ENCODE results near the gene SH3GL2. TPM values are rescaled to one million over a fixed set of nuclear protein-coding genes. Genes with fewer than 3 reads are reported as not detected.

The SH3GL2 gene
- total and polyA plus RNA-seq, 2 donors (not counting 3 experiments of a cell fraction or from before 2014, with no cell fraction given), result 0.12 TPM; not detected in 1

- TF ChIP-seq GATA2 (IDR thresholded peaks at IDR 0.05; ENCODE audit: insufficient read depth, insufficient read length, low read depth, low read length) (no peak), EZH2 (IDR thresholded peaks at IDR 0.05; ENCODE audit: borderline replicate concordance, low read depth, low read length, severe bottlenecking) (no peak), JUN (IDR thresholded peaks at IDR 0.05; ENCODE audit: borderline replicate concordance, insufficient read depth, insufficient read length, low read depth) (no peak), CTCF (IDR thresholded peaks at IDR 0.05; ENCODE audit: extremely low read depth in 1 of 2, insufficient read depth in 1 of 2, low read depth in 1 of 2, low read length in 2 of 2) (no peak), FOS (IDR thresholded peaks at IDR 0.05; ENCODE audit: borderline replicate concordance, insufficient read depth, low read length) (no peak), POLR2AphosphoS5 (IDR thresholded peaks at IDR 0.05; ENCODE audit: insufficient read depth, low read depth, low read length) (no peak), POLR2A (IDR thresholded peaks at IDR 0.05; ENCODE audit: low read depth, low read length) (no peak), MYC (IDR thresholded peaks at IDR 0.05; ENCODE audit: low read depth, low read length) (no peak)
- TF ChIP-seq, protein P1, sequence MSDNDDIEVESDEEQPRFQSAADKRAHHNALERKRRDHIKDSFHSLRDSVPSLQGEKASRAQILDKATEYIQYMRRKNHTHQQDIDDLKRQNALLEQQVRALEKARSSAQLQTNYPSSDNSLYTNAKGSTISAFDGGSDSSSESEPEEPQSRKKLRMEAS (IDR thresholded peaks at IDR 0.05; ENCODE audit: insufficient read depth, insufficient read length), result no peak
- H3K9me3 ChIP-seq (replicated peaks; ENCODE audit: control insufficient read depth, insufficient read depth, low read length), result no peaks in the 10 kb centered on the region
- no peak overlapping the region for H3K9ac ChIP-seq (replicated peaks; ENCODE audit: extremely low read depth, insufficient read depth, low read length)
- intact Hi-C loops (cut with micrococcal nuclease) (no loop called here), dilution Hi-C loops (cut with MboI; ENCODE audit: extremely low pct_ligation_motif_present, low sequenced_read_pairs) (no loop called here)
- POLR2A ChIA-PET, result no interaction called here
- FAIRE-seq (no peak), DNase-seq (ENCODE audit: low read depth, low spot score) (no peak)
- H3K4me1 ChIP-seq (ENCODE audit: control insufficient read depth, extremely low read depth, insufficient read depth, low read length), result no peaks in the 10 kb centered on the region
- H3K4me3 ChIP-seq (replicated peaks in 1 of 3; ENCODE audit: insufficient read depth in 1 of 3, low read depth in 1 of 3, low read length in 3 of 3), result no peak overlapping the region
- H2AFZ ChIP-seq (ENCODE audit: low read depth, low read length), result no peak overlapping the region
- CTCF ChIA-PET, result no interaction called here
- H3K36me3 ChIP-seq (ENCODE audit: control insufficient read depth in 2 of 2, extremely low read depth in 1 of 2, insufficient read depth in 2 of 2, low read length in 2 of 2), result no peaks in the 10 kb centered on the region
- H3K27ac ChIP-seq (ENCODE audit: insufficient read depth, low read depth, low read length), result no peak overlapping the region
- no peak overlapping the region for H3K4me2 ChIP-seq (ENCODE audit: insufficient read depth, low read length)
- H4K20me1 ChIP-seq (replicated peaks; ENCODE audit: control insufficient read depth, extremely low read depth, insufficient read depth, low read length), result no peaks in the 10 kb centered on the region
- no peaks in the 10 kb centered on the region for H3K27me3 ChIP-seq (ENCODE audit: control insufficient read depth in 2 of 2, insufficient read depth in 2 of 2, low read length in 2 of 2)
- no peaks in the 10 kb centered on the region for H3K79me2 ChIP-seq (ENCODE audit: control insufficient read depth, insufficient read depth, low read length)
- H3K9me1 ChIP-seq (replicated peaks; ENCODE audit: control insufficient read depth, extremely low read depth, insufficient read depth, low read length), result no peaks in the 10 kb centered on the region
- BruUV-seq (replicated peaks), result no TSS peak
These were observed 7.0 kb upstream of the SH3GL2 start for GRCh38 chr9:17571825-17572224.
